Stimulated activated CD4-positive, alpha-beta T cell treated with anti-CD3 and anti-CD28 coated beads, TNF-alpha, amount 100 ng/mL, for 48 hours (primary cell): ENCODE data around the gene ERV3-1.
A peak's percentile ranks its signal among the peaks of the same experiment; 100 is the strongest.
"Not testable (repeated sequence)": the region's sequence is repeated elsewhere in the genome, so short reads cannot be mapped to it uniquely, and the experiment has no call there.

Experiments
- DNase-seq, 3 donors: peaks; one replicate each; pipeline ENCODE4 v3.0.0-alpha.2; 2020; ENCODE audit warnings: low read depth in 3 of 3

The ERV3-1 gene

GRCh38 chr7:65006094-65006992, at the start of gene ERV3-1:
Gene ERV3-1, minus strand, starts transcription at chr7:65006687. Its CDS starts 13,661 bp downstream, at chr7:64993026.
- peak; percentile 83 to 88 (median 85) for DNase-seq

GRCh38 chr7:65055786-65056185, 49.3 kb upstream of the ERV3-1 start:
- DNase-seq: not testable (repeated sequence)

GRCh38 chr7:65054466-65054994, 48.0 kb upstream of the ERV3-1 start:
- not testable (repeated sequence) for DNase-seq

GRCh38 chr7:65051654-65052053, 45.2 kb upstream of the ERV3-1 start:
- DNase-seq: not testable (repeated sequence)

- DNase-seq: not testable (repeated sequence)
These were observed 44.7 kb upstream of the ERV3-1 start for GRCh38 chr7:65051139-65051538.

GRCh38 chr7:65046329-65046728, 39.8 kb upstream of the ERV3-1 start:
- not testable (repeated sequence) for DNase-seq

- not testable (repeated sequence) for DNase-seq
These were observed 39.1 kb upstream of the ERV3-1 start for GRCh38 chr7:65045589-65045988.

GRCh38 chr7:65038767-65039166, 32.3 kb upstream of the ERV3-1 start:
- peak in 1 of 3 donors; percentile 0 for DNase-seq

- peak; percentile 81 to 91 (median 87) for DNase-seq
These were observed 31.5 kb upstream of the ERV3-1 start for GRCh38 chr7:65037740-65038688.

- not testable (repeated sequence) for DNase-seq
These were observed 30.0 kb upstream of the ERV3-1 start for GRCh38 chr7:65036526-65036925.

GRCh38 chr7:65035469-65035868, 29.0 kb upstream of the ERV3-1 start:
- DNase-seq: not testable (repeated sequence)

- DNase-seq: not testable (repeated sequence)
These were observed 27.8 kb upstream of the ERV3-1 start for GRCh38 chr7:65034120-65034782.

- DNase-seq: not testable (repeated sequence)
These were observed 26.9 kb upstream of the ERV3-1 start for GRCh38 chr7:65033391-65033790.

- DNase-seq: not testable (repeated sequence)
These were observed 18.5 kb upstream of the ERV3-1 start for GRCh38 chr7:65025023-65025422.

GRCh38 chr7:65020978-65021377, 14.5 kb upstream of the ERV3-1 start:
- DNase-seq: not testable (repeated sequence)

GRCh38 chr7:65009881-65010280, 3.4 kb upstream of the ERV3-1 start:
- DNase-seq: not testable (repeated sequence)

- not testable (repeated sequence) for DNase-seq
These were observed 2.9 kb upstream of the ERV3-1 start for GRCh38 chr7:65009394-65009793.

GRCh38 chr7:65007036-65007435, 549 bp upstream of the ERV3-1 start:
- DNase-seq: not testable (repeated sequence)

- DNase-seq: no peak
These were observed 1.9 kb downstream of the ERV3-1 start for GRCh38 chr7:65004575-65004974.

GRCh38 chr7:65002972-65003585, 3.4 kb downstream of the ERV3-1 start:
- DNase-seq: no peak
